PC-9 (cell line): ENCODE results near the gene COL4A1.

Experiments used
- CTCF ChIP-seq: fragments of 200-600 bp; sonication (generic); conservative IDR thresholded peaks from 2 replicates; pipeline ENCODE4 v1.6.1; 2017; ENCODE audit warnings: mixed run types, antibody characterized with exemption, mild to moderate bottlenecking, moderate library complexity
- EZH2 ChIP-seq: fragments of 200-600 bp; sonication (generic); IDR thresholded peaks from 2 replicates; pipeline ENCODE4 v1.8.0; 2017; ENCODE audit warnings: antibody characterized with exemption, low read depth

- TF ChIP-seq EZH2 (no peak), CTCF (no peak)
Measured at GRCh38 chr13:110320645-110321044, 13.7 kb upstream of the COL4A1 start.
